Cardiac muscle cell (in vitro differentiated cells and primary cell): Measurements from ENCODE around the gene UNC5C. TPM values are rescaled to one million over a fixed set of nuclear protein-coding genes. Genes with fewer than 3 reads are reported as not detected.
A peak's percentile ranks its signal among the peaks of the same experiment; 100 is the strongest.

Source experiments
- DNase-seq, 2 donors: peaks; one replicate each; pipeline versions ENCODE4 v3.0.0 to v3.0.0-alpha.2; 2010 to 2017; ENCODE audit warnings: low read depth in 1 of 2, low spot score in 1 of 2
- H3K27ac ChIP-seq: fragments of 200-600 bp; sonication (generic); 2 replicates; pipeline ENCODE4 v1.5.1; 2016
- H3K27me3 ChIP-seq: fragments of 200-600 bp; sonication (generic); 2 replicates; pipeline ENCODE4 v1.6.0; 2016; ENCODE audit warnings: control low read depth
- H3K36me3 ChIP-seq: fragments of 200-600 bp; sonication (generic); 2 replicates; pipeline ENCODE4 v1.5.1; 2016; ENCODE audit warnings: control low read depth
- H3K4me1 ChIP-seq: fragments of 200-600 bp; sonication (generic); 2 replicates; pipeline ENCODE4 v1.8.1; 2017; ENCODE audit warnings: low read depth, mild to moderate bottlenecking, mixed run types
- H3K4me3 ChIP-seq: fragments of 200-600 bp; sonication (generic); 2 replicates; pipeline ENCODE4 v1.5.1; 2016; ENCODE audit warnings: mild to moderate bottlenecking
- H3K9me3 ChIP-seq: fragments of 200-600 bp; sonication (generic); 2 replicates; pipeline ENCODE4 v1.5.1; 2017; ENCODE audit warnings: low read depth, mild to moderate bottlenecking, control low read depth
- polyA plus RNA-seq: library from polyadenylated mRNA; unstranded; fragments of >200 nt; fragmentation: Nextera tagmentation; extraction: Ambion mirVana; gene quantifications from 2 replicates; pipeline ENCODE4 v1.2.1, GENCODE V29; 2016
- total RNA-seq: library from RNA; depleted of rRNA; stranded (reverse); fragments of >200 nt; gene quantifications from 2 replicates; pipeline ENCODE4 v1.2.3, GENCODE V29; 2016
- TF ChIP-seq, protein P1 (sequence below): IDR thresholded peaks from 2 replicates; pipeline ENCODE4 v1.5.1; 2012; ENCODE audit warnings: low read depth, mild to moderate bottlenecking, low read length

Gene UNC5C
- total and polyA plus RNA-seq, 2 experiments from 2014 or later = 13.4 to 28.4 TPM

DNA sequence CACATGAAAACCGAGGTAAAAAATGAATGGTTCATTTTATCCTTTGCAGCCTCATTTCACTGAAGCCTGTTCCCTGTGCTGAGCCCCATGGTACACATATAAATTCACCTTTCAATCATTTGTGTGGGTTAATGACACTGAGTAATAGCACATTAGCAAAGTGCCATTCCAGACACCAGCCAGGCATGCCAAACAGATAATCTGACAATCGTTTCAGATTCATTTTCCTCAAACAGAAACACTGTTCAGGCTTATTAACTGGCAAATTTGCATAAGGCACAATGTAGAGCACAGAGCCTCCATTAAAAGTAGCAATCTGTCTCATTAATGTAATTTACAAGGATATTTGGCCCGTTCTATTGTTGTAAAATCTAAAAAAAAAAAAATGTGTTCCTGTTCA lies 76.2 kb downstream of the UNC5C start:
- Histone ChIP-seq H3K27ac (no peak overlapping the region), H3K4me3 (no peak overlapping the region), H3K9me3 (no peaks in the 10 kb centered on the region), H3K4me1 (peaks cover 23% of the 10 kb centered on the region), H3K36me3 (no peaks in the 10 kb centered on the region), H3K27me3 (no peaks in the 10 kb centered on the region)
- DNase-seq = no peak
- TF ChIP-seq, protein P1, sequence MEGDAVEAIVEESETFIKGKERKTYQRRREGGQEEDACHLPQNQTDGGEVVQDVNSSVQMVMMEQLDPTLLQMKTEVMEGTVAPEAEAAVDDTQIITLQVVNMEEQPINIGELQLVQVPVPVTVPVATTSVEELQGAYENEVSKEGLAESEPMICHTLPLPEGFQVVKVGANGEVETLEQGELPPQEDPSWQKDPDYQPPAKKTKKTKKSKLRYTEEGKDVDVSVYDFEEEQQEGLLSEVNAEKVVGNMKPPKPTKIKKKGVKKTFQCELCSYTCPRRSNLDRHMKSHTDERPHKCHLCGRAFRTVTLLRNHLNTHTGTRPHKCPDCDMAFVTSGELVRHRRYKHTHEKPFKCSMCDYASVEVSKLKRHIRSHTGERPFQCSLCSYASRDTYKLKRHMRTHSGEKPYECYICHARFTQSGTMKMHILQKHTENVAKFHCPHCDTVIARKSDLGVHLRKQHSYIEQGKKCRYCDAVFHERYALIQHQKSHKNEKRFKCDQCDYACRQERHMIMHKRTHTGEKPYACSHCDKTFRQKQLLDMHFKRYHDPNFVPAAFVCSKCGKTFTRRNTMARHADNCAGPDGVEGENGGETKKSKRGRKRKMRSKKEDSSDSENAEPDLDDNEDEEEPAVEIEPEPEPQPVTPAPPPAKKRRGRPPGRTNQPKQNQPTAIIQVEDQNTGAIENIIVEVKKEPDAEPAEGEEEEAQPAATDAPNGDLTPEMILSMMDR = no peak

DNA sequence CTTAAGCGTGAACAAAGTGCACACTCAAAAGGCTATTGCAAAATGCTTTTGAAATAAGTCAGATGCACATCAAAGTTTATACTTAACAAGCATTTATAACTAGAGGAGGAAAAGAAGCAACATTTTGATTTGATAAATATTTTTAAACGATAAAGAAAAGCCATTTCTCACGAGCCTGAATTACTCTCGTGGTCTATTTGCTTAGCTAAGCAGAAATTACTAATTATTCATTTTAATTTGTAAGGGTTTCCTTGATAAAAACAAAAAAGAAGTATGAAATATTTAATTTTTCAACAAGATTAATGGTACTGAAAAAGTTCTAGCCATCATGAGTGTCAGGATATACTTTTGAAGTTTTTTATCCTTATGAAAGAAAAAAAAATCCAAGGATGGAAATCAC lies 78.2 kb downstream of the UNC5C start:
- H3K4me1 ChIP-seq = peaks cover 23% of the 10 kb centered on the region
- H3K27me3 ChIP-seq = no peaks in the 10 kb centered on the region
- H3K27ac ChIP-seq = no peak overlapping the region
- H3K4me3 ChIP-seq = no peak overlapping the region
- H3K36me3 ChIP-seq = no peaks in the 10 kb centered on the region
- no peak for DNase-seq
- no peaks in the 10 kb centered on the region for H3K9me3 ChIP-seq
- TF ChIP-seq, protein P1 = no peak

DNA sequence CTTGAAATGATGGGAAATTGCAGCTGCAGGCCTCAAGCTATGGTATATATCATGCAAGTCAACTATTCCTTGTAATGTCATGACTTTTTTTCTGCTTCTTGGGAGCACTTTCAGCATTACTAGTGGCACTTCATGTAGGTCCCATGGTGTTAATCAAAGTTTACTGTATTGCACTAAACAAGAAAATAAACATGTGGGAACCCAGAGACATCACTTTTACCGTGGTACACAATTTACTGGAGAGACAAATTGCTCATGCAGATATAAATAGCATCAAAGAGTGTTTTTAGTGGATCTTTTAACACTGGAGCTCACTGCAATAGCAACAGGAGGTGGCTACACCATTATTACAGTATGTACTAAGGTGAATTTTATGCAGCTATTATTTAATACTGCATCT lies 79.2 kb downstream of the UNC5C start:
- Histone ChIP-seq H3K9me3 (no peaks in the 10 kb centered on the region), H3K36me3 (no peaks in the 10 kb centered on the region), H3K4me1 (peaks cover 26% of the 10 kb centered on the region), H3K27ac (no peak overlapping the region), H3K4me3 (no peak overlapping the region), H3K27me3 (no peaks in the 10 kb centered on the region)
- no peak for DNase-seq
- TF ChIP-seq, protein P1 = no peak

DNA sequence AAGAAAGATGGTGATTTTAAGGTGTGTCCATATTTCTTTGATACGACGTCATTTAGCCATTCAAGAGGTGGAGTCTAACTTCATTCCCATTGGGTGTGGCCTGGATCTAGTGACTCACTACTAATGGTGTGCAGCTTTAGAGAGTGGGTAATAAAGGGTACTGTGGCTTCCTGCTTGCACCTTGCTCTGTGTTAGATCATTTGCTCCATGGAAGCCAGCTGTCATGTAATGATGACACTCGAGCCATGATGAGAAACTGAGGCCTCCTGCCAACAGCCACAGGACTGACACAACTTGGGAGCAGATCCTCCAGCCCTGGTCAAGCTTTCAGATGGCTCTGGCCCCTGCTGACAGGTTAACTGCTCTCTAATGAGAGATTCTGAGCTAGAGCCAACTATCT lies 82.0 kb downstream of the UNC5C start:
- no peaks in the 10 kb centered on the region for H3K27me3 ChIP-seq
- H3K4me1 ChIP-seq = peaks cover 27% of the 10 kb centered on the region
- H3K27ac ChIP-seq = no peak overlapping the region
- H3K9me3 ChIP-seq = no peaks in the 10 kb centered on the region
- H3K36me3 ChIP-seq = no peaks in the 10 kb centered on the region
- TF ChIP-seq, protein P1 = no peak
- DNase-seq = no peak
- no peak overlapping the region for H3K4me3 ChIP-seq

DNA sequence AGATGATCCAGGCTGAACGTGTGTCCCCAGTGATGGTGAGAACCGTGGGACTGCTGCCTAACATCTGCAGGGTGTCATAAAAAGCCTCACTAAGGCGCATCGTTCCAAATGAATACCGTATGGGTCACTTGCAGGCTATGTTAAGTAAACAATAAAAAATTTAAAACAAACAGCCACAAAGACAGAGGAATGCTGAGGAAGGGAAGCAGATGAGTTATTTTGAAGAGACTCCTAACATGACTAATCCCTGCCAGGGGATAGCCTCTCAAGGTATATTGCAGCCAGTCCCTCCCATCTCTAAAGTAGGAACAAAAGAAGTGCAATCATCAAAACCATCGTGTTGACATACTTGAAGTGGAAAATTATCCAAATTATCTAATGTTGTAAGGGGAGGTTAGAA lies 83.8 kb downstream of the UNC5C start:
- no peaks in the 10 kb centered on the region for H3K27me3 ChIP-seq
- H3K4me1 ChIP-seq = peaks cover 20% of the 10 kb centered on the region
- H3K4me3 ChIP-seq = no peak overlapping the region
- H3K9me3 ChIP-seq = no peaks in the 10 kb centered on the region
- DNase-seq = no peak
- no peak overlapping the region for H3K27ac ChIP-seq
- TF ChIP-seq, protein P1 = no peak
- no peaks in the 10 kb centered on the region for H3K36me3 ChIP-seq

DNA sequence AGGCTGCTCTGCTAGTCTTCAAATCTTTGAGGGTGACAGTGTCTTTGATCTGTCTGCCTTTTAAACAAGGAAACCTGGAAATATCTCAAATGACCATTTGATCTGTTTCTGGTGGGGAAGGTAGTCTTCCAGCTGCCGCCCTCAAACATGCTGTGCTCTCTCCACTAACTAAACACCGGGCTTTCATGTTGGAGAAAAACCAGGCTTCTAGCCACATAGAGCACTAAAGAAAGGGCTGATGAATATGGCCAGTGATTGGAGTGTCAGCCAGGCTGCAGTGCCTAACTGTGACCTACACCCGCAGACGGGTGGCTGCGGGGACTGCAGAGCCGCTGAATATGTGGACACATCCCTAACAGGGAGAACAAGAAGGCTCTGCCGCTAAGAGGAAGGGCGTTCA lies 85.9 kb downstream of the UNC5C start:
- TF ChIP-seq, protein P1 = no peak
- H3K27ac ChIP-seq = peak overlapping the region; percentile 88
- peak in 1 of 2 donors; percentile 38 for DNase-seq

More for the DNA sequence above, 85.9 kb downstream of the UNC5C start:
- Histone ChIP-seq H3K4me3 (no peak overlapping the region), H3K27me3 (no peaks in the 10 kb centered on the region), H3K36me3 (no peaks in the 10 kb centered on the region), H3K4me1 (peaks cover 20% of the 10 kb centered on the region), H3K9me3 (no peaks in the 10 kb centered on the region)
